ENCODE results near the gene AGXT2.

The AGXT2 gene

DNA sequence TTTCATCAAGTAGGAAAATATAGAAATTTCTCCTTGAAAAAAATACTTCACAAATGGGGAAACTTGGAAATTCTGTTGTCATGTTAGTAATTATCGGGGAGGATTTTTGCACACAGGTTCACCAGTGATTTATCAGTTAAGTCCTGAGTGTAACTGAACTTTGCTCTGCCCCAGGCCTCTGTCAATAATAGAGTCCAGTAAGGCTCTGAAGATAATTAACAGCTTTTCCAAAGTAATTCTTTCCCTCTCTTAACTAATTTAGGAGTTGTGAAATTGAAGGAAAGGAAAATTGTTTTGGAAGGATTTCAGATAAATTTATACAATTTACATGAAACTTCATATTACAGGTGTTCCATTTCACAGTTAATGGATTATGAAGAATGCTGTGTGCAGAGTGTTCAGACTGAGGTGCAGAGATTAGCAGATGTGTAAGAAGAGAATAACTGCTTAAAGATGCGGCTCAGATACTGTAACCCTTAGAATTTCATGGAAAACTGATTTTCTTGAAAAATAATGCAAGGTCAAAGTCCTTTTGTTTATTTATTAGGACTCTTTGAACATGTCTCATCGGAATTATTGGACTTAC lies 2.9 kb upstream of the AGXT2 start:
- ATAC-seq = no peak
- TF ChIP-seq, protein P1, sequence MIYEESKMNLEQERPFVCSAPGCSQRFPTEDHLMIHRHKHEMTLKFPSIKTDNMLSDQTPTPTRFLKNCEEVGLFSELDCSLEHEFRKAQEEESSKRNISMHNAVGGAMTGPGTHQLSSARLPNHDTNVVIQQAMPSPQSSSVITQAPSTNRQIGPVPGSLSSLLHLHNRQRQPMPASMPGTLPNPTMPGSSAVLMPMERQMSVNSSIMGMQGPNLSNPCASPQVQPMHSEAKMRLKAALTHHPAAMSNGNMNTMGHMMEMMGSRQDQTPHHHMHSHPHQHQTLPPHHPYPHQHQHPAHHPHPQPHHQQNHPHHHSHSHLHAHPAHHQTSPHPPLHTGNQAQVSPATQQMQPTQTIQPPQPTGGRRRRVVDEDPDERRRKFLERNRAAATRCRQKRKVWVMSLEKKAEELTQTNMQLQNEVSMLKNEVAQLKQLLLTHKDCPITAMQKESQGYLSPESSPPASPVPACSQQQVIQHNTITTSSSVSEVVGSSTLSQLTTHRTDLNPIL (CRISPR knock-in tag; IDR thresholded peaks at IDR 0.05; ENCODE audit: low read depth) = no peak
- TF ChIP-seq OSR1 (CRISPR knock-in tag; IDR thresholded peaks at IDR 0.05) (no peak), CSDC2 (CRISPR knock-in tag; IDR thresholded peaks at IDR 0.05) (no peak), SNAI2 (CRISPR knock-in tag; IDR thresholded peaks at IDR 0.05) (no peak), RARB (CRISPR knock-in tag; IDR thresholded peaks at IDR 0.05) (no peak), ZNF565 (CRISPR knock-in tag; conservative IDR thresholded peaks at IDR 0.05; ENCODE audit: low read depth) (no peak), ZNF70 (CRISPR knock-in tag; IDR thresholded peaks at IDR 0.05) (no peak), ZFP30 (CRISPR knock-in tag; IDR thresholded peaks at IDR 0.05) (no peak), PPARA (CRISPR knock-in tag; IDR thresholded peaks at IDR 0.05; ENCODE audit: borderline replicate concordance) (no peak), ARNTL (CRISPR knock-in tag; IDR thresholded peaks at IDR 0.05; ENCODE audit: borderline replicate concordance, low read depth) (no peak), BACH2 (CRISPR knock-in tag; IDR thresholded peaks at IDR 0.05; ENCODE audit: borderline replicate concordance) (no peak), ESRRG (CRISPR knock-in tag; IDR thresholded peaks at IDR 0.05) (no peak), ZC3H10 (CRISPR knock-in tag; IDR thresholded peaks at IDR 0.05) (no peak), ISL1 (CRISPR knock-in tag; IDR thresholded peaks at IDR 0.05) (no peak), TCF4 (CRISPR knock-in tag; IDR thresholded peaks at IDR 0.05; ENCODE audit: borderline replicate concordance) (no peak), GLIS3 (CRISPR knock-in tag; IDR thresholded peaks at IDR 0.05) (no peak)
- TF ChIP-seq, protein P2, sequence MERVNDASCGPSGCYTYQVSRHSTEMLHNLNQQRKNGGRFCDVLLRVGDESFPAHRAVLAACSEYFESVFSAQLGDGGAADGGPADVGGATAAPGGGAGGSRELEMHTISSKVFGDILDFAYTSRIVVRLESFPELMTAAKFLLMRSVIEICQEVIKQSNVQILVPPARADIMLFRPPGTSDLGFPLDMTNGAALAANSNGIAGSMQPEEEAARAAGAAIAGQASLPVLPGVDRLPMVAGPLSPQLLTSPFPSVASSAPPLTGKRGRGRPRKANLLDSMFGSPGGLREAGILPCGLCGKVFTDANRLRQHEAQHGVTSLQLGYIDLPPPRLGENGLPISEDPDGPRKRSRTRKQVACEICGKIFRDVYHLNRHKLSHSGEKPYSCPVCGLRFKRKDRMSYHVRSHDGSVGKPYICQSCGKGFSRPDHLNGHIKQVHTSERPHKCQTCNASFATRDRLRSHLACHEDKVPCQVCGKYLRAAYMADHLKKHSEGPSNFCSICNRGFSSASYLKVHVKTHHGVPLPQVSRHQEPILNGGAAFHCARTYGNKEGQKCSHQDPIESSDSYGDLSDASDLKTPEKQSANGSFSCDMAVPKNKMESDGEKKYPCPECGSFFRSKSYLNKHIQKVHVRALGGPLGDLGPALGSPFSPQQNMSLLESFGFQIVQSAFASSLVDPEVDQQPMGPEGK (CRISPR knock-in tag; IDR thresholded peaks at IDR 0.05; ENCODE audit: borderline replicate concordance) = no peak
- TF ChIP-seq, protein P3, sequence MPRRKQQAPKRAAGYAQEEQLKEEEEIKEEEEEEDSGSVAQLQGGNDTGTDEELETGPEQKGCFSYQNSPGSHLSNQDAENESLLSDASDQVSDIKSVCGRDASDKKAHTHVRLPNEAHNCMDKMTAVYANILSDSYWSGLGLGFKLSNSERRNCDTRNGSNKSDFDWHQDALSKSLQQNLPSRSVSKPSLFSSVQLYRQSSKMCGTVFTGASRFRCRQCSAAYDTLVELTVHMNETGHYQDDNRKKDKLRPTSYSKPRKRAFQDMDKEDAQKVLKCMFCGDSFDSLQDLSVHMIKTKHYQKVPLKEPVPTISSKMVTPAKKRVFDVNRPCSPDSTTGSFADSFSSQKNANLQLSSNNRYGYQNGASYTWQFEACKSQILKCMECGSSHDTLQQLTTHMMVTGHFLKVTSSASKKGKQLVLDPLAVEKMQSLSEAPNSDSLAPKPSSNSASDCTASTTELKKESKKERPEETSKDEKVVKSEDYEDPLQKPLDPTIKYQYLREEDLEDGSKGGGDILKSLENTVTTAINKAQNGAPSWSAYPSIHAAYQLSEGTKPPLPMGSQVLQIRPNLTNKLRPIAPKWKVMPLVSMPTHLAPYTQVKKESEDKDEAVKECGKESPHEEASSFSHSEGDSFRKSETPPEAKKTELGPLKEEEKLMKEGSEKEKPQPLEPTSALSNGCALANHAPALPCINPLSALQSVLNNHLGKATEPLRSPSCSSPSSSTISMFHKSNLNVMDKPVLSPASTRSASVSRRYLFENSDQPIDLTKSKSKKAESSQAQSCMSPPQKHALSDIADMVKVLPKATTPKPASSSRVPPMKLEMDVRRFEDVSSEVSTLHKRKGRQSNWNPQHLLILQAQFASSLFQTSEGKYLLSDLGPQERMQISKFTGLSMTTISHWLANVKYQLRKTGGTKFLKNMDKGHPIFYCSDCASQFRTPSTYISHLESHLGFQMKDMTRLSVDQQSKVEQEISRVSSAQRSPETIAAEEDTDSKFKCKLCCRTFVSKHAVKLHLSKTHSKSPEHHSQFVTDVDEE (CRISPR knock-in tag; IDR thresholded peaks at IDR 0.05) = no peak

DNA sequence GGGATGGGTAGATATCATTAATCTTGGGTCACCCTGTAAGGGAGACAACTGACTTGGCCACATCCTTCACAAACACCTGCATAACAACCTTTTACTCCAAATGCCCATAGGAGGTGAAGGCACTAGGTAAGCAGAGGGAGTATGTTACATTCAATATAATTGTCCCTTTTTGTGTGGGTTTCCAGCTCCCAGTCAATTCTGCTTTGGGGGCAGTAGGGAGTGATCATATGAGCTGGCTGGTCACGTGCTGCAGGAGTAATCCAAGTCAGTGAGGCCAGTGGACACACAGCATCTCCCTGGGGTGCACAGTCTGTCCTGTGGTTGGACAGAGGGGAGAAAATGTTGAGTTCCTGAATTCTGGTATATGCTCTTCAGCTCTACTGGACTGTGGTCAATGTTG lies 1.2 kb upstream of the AGXT2 start:
- no peak for ATAC-seq
- no peak for TF ChIP-seq ARNTL (CRISPR knock-in tag; IDR thresholded peaks at IDR 0.05; ENCODE audit: borderline replicate concordance, low read depth)
- TF ChIP-seq PPARA (CRISPR knock-in tag; IDR thresholded peaks at IDR 0.05; ENCODE audit: borderline replicate concordance) = no peak

DNA sequence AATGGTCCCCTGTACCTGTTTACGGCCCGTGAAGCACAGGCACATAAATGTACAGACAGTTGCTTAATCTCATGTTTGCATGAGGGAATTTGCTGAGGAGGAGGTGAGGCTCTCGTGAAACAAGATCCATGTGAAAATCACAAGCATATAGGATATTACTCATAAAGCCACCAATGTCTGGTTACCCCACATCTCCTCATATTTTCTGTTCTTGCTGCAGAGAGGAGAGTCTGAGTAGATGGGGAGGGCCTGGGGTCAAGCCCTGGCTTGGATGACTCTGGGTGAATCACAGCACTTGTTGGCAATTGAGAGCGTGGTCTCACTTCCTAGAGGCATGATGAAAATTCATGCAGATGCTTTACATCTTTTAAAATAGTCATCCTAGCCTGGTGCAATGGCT lies 975 bp downstream of the AGXT2 start:
- peak; percentile 67 for ATAC-seq
- TF ChIP-seq GLIS3 (CRISPR knock-in tag; IDR thresholded peaks at IDR 0.05) = no peak
- no peak for TF ChIP-seq RARB (CRISPR knock-in tag; IDR thresholded peaks at IDR 0.05)
- TF ChIP-seq, protein P2 (CRISPR knock-in tag; IDR thresholded peaks at IDR 0.05; ENCODE audit: borderline replicate concordance) = no peak
- TF ChIP-seq SNAI2 (CRISPR knock-in tag; IDR thresholded peaks at IDR 0.05) = no peak
- TF ChIP-seq, protein P4, sequence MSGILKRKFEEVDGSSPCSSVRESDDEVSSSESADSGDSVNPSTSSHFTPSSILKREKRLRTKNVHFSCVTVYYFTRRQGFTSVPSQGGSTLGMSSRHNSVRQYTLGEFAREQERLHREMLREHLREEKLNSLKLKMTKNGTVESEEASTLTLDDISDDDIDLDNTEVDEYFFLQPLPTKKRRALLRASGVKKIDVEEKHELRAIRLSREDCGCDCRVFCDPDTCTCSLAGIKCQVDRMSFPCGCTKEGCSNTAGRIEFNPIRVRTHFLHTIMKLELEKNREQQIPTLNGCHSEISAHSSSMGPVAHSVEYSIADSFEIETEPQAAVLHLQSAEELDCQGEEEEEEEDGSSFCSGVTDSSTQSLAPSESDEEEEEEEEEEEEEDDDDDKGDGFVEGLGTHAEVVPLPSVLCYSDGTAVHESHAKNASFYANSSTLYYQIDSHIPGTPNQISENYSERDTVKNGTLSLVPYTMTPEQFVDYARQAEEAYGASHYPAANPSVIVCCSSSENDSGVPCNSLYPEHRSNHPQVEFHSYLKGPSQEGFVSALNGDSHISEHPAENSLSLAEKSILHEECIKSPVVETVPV (CRISPR knock-in tag; IDR thresholded peaks at IDR 0.05) = no peak
- TF ChIP-seq, protein P3 (CRISPR knock-in tag; IDR thresholded peaks at IDR 0.05) = no peak
- TF ChIP-seq ARNTL (CRISPR knock-in tag; IDR thresholded peaks at IDR 0.05; ENCODE audit: borderline replicate concordance, low read depth) = no peak
- TF ChIP-seq ZFP30 (CRISPR knock-in tag; IDR thresholded peaks at IDR 0.05) = no peak
- no peak for TF ChIP-seq OSR1 (CRISPR knock-in tag; IDR thresholded peaks at IDR 0.05)
- TF ChIP-seq TCF4 (CRISPR knock-in tag; IDR thresholded peaks at IDR 0.05; ENCODE audit: borderline replicate concordance) = no peak
- no peak for TF ChIP-seq ESRRG (CRISPR knock-in tag; IDR thresholded peaks at IDR 0.05)
- TF ChIP-seq ZNF8 (CRISPR knock-in tag; IDR thresholded peaks at IDR 0.05) = no peak
- TF ChIP-seq ZC3H10 (CRISPR knock-in tag; IDR thresholded peaks at IDR 0.05) = no peak
- TF ChIP-seq ZFP3 (CRISPR knock-in tag; IDR thresholded peaks at IDR 0.05) = no peak
- no peak for TF ChIP-seq CSDC2 (CRISPR knock-in tag; IDR thresholded peaks at IDR 0.05)
- no peak for TF ChIP-seq ZNF565 (CRISPR knock-in tag; conservative IDR thresholded peaks at IDR 0.05; ENCODE audit: low read depth)
